RWPE1 (cell line): ENCODE data around the gene PDE4D.

ENCODE experiments used
- CTCF ChIA-PET: fragments of 350-600 bp; sonication (Branson Sonifier 250); formaldehyde crosslinking; extraction: SDS; loops from one replicate; lab custom pipeline; 2021; lab: Yijun Ruan, JAX
- POLR2A ChIA-PET: fragments of 400-600 bp; formaldehyde crosslinking; extraction: SDS; loops from one replicate; lab custom pipeline; 2020; ENCODE audit warnings: antibody characterized with exemption; ENCODE audit not compliant: low non-redundant PET; lab: Yijun Ruan, JAX
- DNase-seq: peaks from one replicate; pipeline ENCODE4 v3.0.0; 2012; ENCODE audit warnings: low spot score
- H3K27ac ChIP-seq: fragments of 450-650 bp; 2 replicates; pipeline ENCODE4 v1.5.1; 2017
- CTCF ChIP-seq: fragments of 450-650 bp; conservative IDR thresholded peaks from 2 replicates; pipeline ENCODE4 v1.5.1; 2017; ENCODE audit warnings: low read depth, mild to moderate bottlenecking

Gene PDE4D

GRCh38 chr5:59745415-59745863 is 148.1 kb downstream of the PDE4D start:
- ChIA-PET POLR2A (no interaction called here), CTCF (interaction anchor here (0.7 kb wide), 2 partner anchors 234 to 353 kb away, joined by 3 to 4 read pairs; no protein-coding TSS in a partner anchor)
- no peak for TF ChIP-seq CTCF
- peak; percentile 86 for DNase-seq
- H3K27ac ChIP-seq: peak overlapping the region; percentile 71

- ChIA-PET CTCF (interaction anchor here (0.7 to 0.9 kb wide), 2 partner anchors 13 to 352 kb away, joined by 3 to 4 read pairs; no protein-coding TSS in a partner anchor), POLR2A (no interaction called here)
- peak; percentile 85 for DNase-seq
- TF ChIP-seq CTCF: no peak
- H3K27ac ChIP-seq: no peak overlapping the region
These were observed 149.0 kb downstream of the PDE4D start for GRCh38 chr5:59744531-59744992.

DNA sequence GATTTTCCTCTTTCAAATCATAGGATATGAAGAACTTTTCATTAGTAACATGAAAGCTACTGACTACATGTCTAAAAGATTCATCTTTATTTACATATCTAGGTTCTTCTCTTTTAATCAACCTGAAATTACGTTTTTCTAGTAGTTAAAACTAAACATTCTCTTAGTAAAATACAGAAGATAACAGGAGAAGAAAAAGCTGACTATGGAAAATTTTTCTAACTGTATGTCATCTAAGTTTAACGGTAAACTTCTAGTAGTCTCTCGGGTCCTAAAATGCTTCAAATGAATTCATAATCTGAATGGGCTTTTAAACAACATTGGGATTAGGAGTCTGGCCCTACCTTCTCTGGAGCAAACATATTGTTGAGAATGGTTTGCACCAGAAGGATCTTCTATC is 151.9 kb downstream of the PDE4D start:
- DNase-seq: no peak
- H3K27ac ChIP-seq: no peak overlapping the region
- POLR2A ChIA-PET: no interaction called here
- no peak for TF ChIP-seq CTCF
- CTCF ChIA-PET: no interaction called here

- CTCF ChIA-PET: interaction anchor here (0.6 kb wide), 1 partner anchor 28 kb away, joined by 3 read pairs; no protein-coding TSS in a partner anchor
- no peak for DNase-seq
- no peak overlapping the region for H3K27ac ChIP-seq
- POLR2A ChIA-PET: no interaction called here
- no peak for TF ChIP-seq CTCF
These were observed 155.5 kb downstream of the PDE4D start for GRCh38 chr5:59738024-59738423.

- POLR2A ChIA-PET: no interaction called here
- CTCF ChIA-PET: interaction anchor here (0.7 kb wide), 2 partner anchors 20 to 132 kb away, joined by 3 to 4 read pairs; no protein-coding TSS in a partner anchor
- DNase-seq: no peak
- TF ChIP-seq CTCF: no peak
- H3K27ac ChIP-seq: no peak overlapping the region
These were observed 160.7 kb downstream of the PDE4D start for GRCh38 chr5:59732806-59733205.

DNA sequence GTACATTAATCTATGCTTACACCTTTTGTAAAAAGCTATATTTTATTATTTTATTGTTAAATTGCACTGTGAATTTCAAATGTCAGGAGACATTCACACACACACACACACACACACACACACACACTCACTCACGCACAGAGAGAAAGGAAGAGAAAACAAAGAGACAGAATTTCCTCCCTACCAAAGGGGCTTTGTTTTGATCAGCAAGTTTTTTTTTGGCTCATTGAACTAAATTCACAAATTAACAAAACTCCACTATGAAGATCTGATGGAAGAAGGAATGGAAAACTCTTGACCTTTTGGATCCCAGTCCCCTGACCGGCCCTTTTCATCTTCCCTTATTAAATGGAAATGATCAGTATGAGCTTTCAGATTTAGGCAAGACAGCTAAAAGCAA is 161.2 kb downstream of the PDE4D start:
- DNase-seq: no peak
- H3K27ac ChIP-seq: no peak overlapping the region
- no peak for TF ChIP-seq CTCF
- ChIA-PET CTCF (interaction anchor here (0.7 kb wide), 1 partner anchor 131 kb away, joined by 4 read pairs; no protein-coding TSS in a partner anchor), POLR2A (no interaction called here)
